ENCODE results near the gene PSKH1.
"Not testable (repeated sequence)": the region's sequence is repeated elsewhere in the genome, so short reads cannot be mapped to it uniquely, and the experiment has no call there.

Gene PSKH1

GRCh38 chr16:67892899-67893742 is at the start of gene PSKH1:
Gene PSKH1, plus strand, starts transcription at chr16:67893254. Its CDS starts 15,496 bp downstream, at chr16:67908750.
- DNase-seq: peak; percentile 99

- no peak for DNase-seq
These were observed 49.7 kb upstream of the PSKH1 start for GRCh38 chr16:67843343-67843765.

GRCh38 chr16:67844497-67844896 is 48.6 kb upstream of the PSKH1 start:
- no peak for DNase-seq

DNA sequence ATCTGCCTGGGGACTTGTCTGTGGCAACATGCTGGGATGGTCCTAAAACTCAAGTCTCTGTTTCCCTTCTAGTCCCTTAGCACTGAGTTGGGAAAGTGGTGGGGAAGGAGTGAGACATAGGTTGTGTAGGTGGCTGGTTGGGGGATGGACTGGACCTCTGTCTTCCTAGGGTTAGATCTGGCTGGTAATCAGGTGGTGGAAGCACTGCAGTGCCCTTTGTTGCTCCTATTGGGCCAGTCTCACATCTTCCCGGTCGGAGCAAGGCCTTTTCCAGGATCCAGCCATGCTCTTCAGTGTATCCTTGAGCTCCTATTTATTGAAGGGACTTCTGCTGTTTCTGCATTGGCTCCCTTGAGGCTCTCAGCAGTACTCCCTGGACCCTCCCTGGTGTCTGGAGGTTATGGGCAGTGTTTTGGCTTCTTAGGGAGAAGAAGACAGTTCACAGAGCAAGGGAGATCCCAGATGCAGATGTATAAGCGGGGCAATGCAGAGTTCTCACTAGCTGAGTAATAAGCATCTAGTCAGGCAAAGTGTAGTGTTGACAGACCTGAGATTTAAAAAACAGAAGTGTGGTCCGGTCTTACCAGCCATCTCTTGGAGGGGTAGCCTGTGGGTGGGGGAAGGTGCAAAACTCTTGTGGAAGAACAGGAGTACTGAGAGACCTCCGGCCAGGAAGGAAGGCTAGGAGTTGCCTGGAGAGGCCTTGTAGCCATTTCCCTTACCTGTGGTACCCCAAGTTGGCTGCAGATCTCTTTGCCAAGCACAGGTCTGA is 47.6 kb upstream of the PSKH1 start:
- DNase-seq: no peak

GRCh38 chr16:67846063-67846319 is 47.1 kb upstream of the PSKH1 start:
- no peak for DNase-seq

DNA sequence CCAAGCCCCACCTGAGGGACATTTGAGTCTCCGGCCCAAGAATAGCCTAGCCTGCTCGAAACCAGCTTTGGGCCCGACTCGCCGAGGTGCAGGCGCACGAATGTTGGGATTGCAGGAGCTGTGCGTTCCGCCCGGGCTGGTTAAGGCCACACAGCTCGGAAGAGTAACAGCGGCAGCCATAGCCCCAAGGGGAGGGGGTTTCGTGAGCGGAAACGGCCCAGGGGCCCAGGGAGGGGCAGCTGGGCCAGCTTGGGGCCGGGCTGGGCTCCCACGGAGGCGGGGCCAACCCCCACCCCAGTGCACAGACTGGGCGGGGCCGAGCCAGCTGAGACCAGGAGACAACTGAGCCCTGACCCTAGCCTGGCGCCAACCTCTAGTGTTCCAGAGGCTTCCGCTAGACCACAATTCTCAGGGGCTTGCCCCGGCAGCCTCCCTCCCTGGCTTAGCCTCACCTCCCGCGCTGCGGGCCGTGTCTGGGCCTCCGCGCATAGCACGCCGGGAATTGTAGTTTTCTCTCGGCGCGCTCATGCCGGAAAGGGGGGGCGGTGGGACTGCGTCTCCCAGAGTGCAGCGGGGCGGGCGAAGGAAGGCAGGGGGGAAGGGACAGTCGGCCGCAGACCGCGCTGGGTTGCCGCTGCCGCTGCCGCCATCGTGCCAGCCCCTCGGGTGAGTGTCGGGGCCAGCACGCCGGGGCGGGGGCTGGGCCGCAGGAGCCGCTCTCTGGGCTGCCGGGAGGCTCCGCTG is 46.6 kb upstream of the PSKH1 start, which contains the start of gene NUTF2:
NUTF2 (plus strand) TSS at position 614 of the 744 bp plus-strand sequence. CDS start 18,198 bp downstream, outside the sequence.
- DNase-seq: peak; percentile 95

DNA sequence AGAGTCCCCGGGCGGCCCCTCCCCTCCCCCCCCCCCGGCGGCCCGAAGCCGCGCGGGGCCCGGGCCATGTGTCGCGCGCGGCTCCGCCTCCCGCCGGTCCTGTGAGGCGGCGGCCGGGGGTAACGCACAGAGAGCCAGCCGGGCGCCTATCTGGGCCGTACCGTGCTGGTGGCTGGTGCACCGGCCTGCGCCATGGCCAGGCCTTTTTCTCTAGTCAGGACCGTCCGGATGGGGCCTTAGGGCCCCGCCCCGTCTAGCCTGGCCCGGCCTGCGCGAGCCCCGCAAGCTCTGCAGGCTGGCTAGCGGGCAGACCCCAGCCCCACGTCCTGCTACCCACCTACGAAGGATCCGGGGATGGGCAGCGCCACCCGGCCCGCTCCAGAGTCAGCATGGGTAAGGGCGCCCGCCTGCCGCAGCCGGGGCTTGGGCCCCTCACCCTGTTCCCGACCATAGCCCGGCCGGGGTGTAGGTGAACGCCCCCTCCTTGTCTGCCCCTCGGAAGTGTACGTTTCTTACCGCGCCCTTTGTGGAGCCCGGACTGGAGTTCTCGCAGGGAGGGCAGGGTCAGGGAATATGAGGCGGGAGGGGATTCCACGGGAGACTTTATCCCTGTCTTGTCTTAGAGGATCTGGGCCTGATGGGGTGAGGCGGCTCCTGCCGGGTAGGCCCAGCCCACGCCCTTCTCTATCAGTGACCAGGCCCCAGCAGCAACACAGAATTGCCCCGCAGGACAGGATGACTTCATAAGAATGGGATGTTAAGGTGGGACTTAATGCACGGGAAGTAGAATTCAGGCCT is 45.8 kb upstream of the PSKH1 start, which contains the start of gene CENPT:
CENPT (minus strand) TSS at position 630 of the 798 bp plus-strand sequence. CDS start 13,834 bp downstream, outside the sequence.
- peak; percentile 81 for DNase-seq

DNA sequence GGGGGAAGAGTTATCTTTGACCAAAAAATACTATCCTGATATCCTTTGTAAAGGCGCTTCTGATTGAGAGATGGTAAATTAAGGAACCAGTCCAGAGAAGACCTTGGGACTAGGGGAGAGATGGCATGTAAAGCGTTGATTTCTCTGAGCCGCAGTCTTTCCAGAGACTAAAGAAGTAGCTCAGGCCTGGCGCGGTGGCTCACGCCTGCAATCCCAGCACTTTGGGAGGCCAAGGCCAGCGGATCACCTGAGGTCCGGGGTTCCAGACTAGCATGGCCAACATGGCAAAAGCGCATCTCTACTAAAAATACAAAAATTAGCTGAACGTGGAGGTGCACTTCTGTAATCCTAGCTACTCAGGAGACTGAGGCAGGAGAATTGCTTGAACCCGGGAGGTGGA is 44.9 kb upstream of the PSKH1 start:
- no peak for DNase-seq

DNA sequence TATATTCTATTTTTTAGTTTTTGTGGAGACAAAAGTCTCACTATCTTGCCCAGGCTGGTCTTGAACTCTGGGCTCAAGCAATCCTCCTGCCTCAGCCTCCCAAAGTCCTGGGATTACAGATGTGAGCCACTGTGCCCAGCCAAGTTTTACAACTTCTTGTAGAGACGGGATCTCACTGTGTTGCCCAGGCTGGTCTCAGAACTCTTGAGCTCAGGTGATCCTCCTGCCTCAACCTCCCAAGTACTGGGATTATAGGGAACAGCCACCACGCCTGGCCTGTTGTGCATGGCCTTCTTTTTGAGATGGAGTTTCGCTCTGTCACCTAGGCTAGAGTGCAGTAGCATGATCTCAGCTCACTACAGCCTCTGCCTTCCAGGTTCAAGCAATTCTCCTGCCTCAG is 39.4 kb upstream of the PSKH1 start:
- DNase-seq: no peak

DNA sequence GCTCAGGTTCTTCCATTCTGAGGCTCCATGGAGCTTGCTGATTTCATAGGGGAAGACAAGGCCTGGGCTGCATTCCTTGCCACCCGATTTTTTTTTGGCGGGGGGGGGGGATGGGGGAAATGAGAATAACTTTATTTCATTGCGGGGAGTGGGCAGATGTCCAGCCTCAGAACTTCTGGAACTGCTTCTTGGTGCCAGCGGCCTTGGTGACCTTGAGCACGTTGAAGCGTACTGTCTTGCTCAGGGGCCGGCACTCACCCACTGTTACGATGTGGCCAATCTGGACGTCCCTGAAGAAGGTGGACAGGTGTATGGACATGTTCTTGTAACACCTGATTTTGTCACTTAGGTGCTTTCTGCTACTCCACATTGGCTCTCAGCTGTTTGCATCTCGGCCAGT is 37.3 kb upstream of the PSKH1 start:
- no peak for DNase-seq

DNA sequence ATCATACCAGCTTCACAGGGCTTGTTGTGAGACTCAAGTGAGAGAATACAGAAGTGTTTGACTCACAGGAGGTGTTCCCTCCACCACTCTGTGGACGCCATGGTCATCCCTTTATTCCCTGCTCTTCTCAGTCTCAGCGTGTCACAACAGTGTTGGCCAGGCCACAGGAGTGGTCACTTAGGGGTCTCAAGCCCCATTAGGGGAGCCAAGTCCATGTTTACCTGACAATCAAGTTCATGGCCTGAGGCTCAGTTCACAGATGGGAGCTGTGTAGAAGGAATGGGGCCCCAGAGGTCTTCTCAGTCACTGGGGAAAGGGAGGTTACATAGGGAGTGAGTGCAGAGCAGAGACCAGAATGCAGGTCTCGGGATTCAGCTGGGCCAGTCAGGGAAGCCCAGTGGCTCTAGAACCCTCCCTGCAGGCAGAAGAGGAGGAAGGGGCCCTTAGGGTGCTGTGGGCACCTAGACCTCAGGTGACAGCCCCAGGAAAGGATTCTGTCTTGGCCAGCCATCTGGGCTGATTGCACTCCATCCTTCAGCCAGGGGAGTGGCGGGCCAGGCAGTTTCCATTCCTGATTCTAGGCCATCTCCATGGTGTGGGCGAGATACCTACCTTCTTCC is 36.0 kb upstream of the PSKH1 start:
- DNase-seq: no peak

DNA sequence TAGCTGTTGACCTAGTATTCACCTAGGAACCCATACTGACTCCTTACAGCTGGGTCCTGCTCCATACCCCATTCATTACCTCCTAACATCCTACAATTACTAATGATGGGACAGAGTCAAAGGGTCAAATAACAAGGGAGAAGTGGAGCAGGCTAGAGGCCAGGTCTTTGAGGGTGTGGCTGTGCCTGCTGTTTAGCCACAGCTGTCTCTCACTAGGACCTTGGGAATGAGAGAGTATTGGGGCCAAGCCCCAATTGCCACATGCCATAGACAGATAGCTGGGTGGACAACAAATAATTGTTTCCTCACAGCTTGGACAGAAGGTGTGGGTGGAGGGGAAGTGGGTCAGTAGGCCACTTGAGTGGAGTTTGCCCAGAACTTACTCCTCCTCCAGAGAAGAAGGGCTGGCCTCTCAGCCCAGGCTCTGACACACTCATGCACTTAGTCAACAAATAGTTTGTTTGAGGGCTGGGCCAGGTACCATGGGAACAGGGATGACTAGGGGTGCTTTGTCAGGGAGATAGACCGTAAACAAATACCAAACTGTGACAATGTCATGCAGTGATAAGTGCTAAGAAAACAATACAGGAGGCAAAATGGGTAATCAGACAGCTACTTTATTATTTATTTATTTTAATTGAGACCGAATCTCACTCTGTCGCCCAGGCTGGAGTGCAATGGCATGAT is 35.4 kb upstream of the PSKH1 start:
- no peak for DNase-seq

DNA sequence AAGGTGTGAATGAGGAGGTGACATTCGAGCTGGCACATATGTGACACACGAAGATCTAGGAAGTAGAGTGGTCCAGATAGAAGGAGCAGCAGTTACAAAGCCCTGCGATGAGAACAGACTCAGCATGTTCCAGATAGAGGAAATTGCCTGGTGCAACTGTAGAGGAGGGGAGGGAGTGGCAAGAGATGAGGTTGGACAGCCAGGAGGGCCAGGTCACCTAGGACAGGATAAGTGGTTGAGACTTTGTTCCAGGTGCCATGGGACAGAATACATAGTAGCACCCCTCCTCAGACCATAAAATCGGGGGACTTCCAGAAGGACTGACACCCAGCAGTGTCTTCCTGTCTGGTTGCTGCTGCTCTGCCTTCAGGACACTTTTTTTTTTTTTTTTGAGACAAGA is 34.6 kb upstream of the PSKH1 start:
- no peak for DNase-seq

- no peak for DNase-seq
These were observed 32.3 kb upstream of the PSKH1 start for GRCh38 chr16:67860589-67861398.

DNA sequence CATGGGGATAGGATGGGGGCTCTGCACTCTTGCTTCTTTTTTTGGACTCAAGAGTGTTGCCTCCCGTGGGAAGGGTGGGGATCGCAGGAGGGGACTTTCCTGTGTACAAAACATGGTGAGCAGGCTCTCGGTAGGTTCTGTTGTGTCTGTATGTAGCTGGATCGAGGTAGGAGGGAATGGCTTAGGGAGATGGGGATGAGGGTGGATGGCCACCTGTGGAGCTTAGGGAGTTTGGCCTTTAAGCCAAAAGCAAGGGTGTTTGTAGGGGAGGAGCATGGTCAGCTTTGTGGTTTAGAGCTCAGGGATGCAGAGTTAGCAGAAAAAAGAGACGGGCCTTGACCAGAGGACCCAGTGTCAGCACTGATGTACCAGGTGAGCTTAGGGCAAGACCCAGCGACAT is 31.2 kb upstream of the PSKH1 start:
- DNase-seq: no peak

DNA sequence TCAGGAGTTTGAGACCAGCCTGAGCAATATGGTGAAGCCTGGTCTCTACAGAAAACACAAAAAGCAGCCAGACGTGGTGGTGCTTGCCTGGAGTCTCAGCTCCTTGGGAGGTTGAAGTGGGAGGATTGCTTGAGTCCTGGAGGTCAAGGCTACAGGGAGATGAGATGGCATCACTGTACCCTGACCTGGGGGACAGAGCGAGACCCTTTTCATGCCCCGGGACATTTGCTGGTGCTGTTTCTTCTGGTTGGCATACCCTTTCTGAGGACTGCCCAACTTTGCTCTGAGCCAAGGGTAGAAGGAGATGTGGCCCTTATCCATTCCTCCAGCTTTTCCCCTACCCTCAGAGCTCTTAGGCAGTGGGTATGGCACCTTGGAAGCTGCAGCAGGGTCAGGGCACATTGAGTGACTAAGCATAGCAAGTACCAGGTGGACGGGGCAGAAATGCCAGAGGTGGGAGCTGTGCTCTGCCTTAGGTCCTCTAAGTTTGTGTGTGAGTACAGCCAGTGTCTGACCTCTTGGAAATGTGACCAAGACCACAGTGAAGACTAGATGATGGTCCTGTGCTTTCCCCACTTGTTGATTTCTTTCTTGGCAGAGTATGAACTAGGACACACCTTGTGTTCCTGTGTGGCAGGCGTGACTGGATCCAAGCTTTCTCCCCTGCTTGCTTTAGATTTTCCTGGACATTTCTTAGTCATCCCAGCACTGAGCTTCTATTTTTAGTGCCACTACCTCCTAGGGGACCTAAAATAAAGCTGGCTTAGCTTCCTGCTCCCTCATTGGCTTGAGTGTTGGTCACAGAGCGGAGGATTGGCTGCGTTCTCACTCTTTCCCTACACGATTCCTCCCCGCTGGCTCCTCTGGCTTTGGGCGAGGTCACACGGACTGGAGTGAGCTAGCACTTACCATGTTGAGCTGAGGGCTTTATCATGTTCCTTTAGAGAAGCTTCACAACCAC is 30.2 kb upstream of the PSKH1 start:
- DNase-seq: peak; percentile 29

DNA sequence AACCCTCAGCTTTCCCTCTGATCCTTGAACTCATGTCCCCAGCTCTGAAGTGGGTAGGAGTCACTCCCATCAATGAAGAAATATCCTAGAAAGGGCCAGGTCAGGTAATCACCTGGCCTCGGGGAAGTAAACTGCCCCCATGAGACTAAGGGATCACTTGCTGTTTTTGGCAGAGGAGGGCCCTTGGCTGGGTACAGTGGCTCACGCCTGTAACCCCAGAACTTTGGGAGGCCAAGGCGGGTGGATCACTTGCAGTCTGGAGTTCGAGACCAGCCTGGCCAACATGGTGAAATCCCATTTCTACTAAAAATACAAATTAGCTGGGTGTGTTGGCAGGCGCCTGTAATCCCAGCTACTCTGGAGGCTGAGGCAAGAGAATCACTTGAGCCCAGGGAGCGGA is 29.0 kb upstream of the PSKH1 start:
- not testable (repeated sequence) for DNase-seq

- no peak for DNase-seq
These were observed 28.5 kb upstream of the PSKH1 start for GRCh38 chr16:67864594-67864993.

DNA sequence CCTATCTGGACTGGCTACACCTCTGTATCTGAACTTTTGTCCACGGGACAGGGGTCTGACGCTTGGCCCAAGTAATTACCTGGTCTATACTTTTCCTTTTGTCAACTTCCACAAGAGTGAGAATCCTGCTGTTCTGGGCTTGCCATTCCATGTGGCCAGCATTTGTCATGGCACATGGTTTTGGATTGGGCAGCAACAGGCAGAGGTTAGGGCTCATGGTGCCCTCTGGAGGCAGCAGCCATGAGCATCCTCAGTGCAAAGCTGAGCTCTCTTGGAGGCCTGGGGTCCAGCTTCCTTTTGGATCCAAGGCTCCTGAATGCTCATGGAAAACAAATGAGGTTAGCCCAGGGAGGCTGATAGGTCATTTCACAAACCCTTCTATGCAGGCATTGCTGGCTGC is 27.7 kb upstream of the PSKH1 start:
- DNase-seq: no peak

Data from midbrain (tissue), 1 donor.